HG03108 (cell line): ENCODE data around the gene CACNB4.

Experiments
- ATAC-seq: cut with Tn5 transposase; IDR thresholded peaks from one replicate; pipeline ENCODE4 v1.9.1; 2021; ENCODE audit warnings: moderate library complexity; ENCODE audit not compliant: unreplicated experiment

The CACNB4 gene

GRCh38 chr2:151837926-151838325 lies 260.9 kb downstream of the CACNB4 start:
- no peak for ATAC-seq

GRCh38 chr2:151833984-151834383 lies 264.9 kb downstream of the CACNB4 start:
- peak; percentile 52 for ATAC-seq

- ATAC-seq, result no peak
Observed at GRCh38 chr2:151830961-151831360, 267.9 kb downstream of the CACNB4 start.

- no peak for ATAC-seq
Observed at GRCh38 chr2:151828890-151829324, 269.9 kb downstream of the CACNB4 start.

- ATAC-seq, result peak; percentile 96
Observed at GRCh38 chr2:151828143-151828889, 270.5 kb downstream of the CACNB4 start, which contains the start of gene ARL5A. Gene ARL5A, minus strand, starts transcription at chr2:151828421. Its CDS starts 245 bp downstream, at chr2:151828176.

GRCh38 chr2:151827564-151828142 lies 271.2 kb downstream of the CACNB4 start:
- ATAC-seq, result no peak

GRCh38 chr2:151826737-151827157 lies 272.1 kb downstream of the CACNB4 start:
- ATAC-seq, result no peak

- ATAC-seq, result no peak
Observed at GRCh38 chr2:151824886-151825285, 274.0 kb downstream of the CACNB4 start.

- no peak for ATAC-seq
Observed at GRCh38 chr2:151823651-151824050, 275.2 kb downstream of the CACNB4 start.

- peak; percentile 48 for ATAC-seq
Observed at GRCh38 chr2:151819920-151820319, 278.9 kb downstream of the CACNB4 start.

GRCh38 chr2:151817929-151818328 lies 280.9 kb downstream of the CACNB4 start:
- ATAC-seq, result no peak

- ATAC-seq, result no peak
Observed at GRCh38 chr2:151816843-151817242, 282.0 kb downstream of the CACNB4 start.

GRCh38 chr2:151815821-151816489 lies 282.9 kb downstream of the CACNB4 start:
- ATAC-seq, result no peak

GRCh38 chr2:151810489-151810888 lies 288.4 kb downstream of the CACNB4 start:
- ATAC-seq, result no peak

GRCh38 chr2:151809073-151809383 lies 289.8 kb downstream of the CACNB4 start:
- no peak for ATAC-seq

- ATAC-seq, result no peak
Observed at GRCh38 chr2:151808258-151809072, 290.4 kb downstream of the CACNB4 start.

GRCh38 chr2:151805961-151806360 lies 292.9 kb downstream of the CACNB4 start:
- no peak for ATAC-seq

- no peak for ATAC-seq
Observed at GRCh38 chr2:151805343-151805742, 293.5 kb downstream of the CACNB4 start.

GRCh38 chr2:151803811-151804210 lies 295.0 kb downstream of the CACNB4 start:
- no peak for ATAC-seq

GRCh38 chr2:151802315-151802714 lies 296.5 kb downstream of the CACNB4 start:
- no peak for ATAC-seq

- ATAC-seq, result no peak
Observed at GRCh38 chr2:151799886-151800292, 299.0 kb downstream of the CACNB4 start.
